Hematopoietic multipotent progenitor cell (in vitro differentiated cells): Measurements from ENCODE around the gene TMEM163. TPM values are rescaled to one million over a fixed set of nuclear protein-coding genes. Genes with fewer than 3 reads are reported as not detected.
A peak's percentile ranks its signal among the peaks of the same experiment; 100 is the strongest.
"Not testable (repeated sequence)": the region's sequence is repeated elsewhere in the genome, so short reads cannot be mapped to it uniquely, and the experiment has no call there.

Experiments
- DNase-seq, 3 donors: peaks; one replicate each; pipeline ENCODE4 v3.0.0-alpha.2; 2011 to 2015; ENCODE audit warnings: low read depth in 2 of 3, low spot score in 2 of 3
- total RNA-seq: library from RNA; depleted of rRNA; stranded (reverse); fragments of >200 nt; gene quantifications from one replicate; pipeline ENCODE4 v1.2.3, GENCODE V29; 2012

TMEM163 gene
- total RNA-seq, 1 donor, result 17.2 TPM

- no peak for DNase-seq
Observed at GRCh38 chr2:134667541-134667940, 51.3 kb downstream of the TMEM163 start.

- DNase-seq, result no peak
Observed at GRCh38 chr2:134667081-134667480, 51.7 kb downstream of the TMEM163 start.

GRCh38 chr2:134665727-134666506 lies 52.9 kb downstream of the TMEM163 start:
- no peak for DNase-seq

GRCh38 chr2:134663451-134664450 lies 55.0 kb downstream of the TMEM163 start:
- DNase-seq, result no peak

GRCh38 chr2:134662751-134663150 lies 56.0 kb downstream of the TMEM163 start:
- DNase-seq, result no peak

- no peak for DNase-seq
Observed at GRCh38 chr2:134660626-134661402, 58.0 kb downstream of the TMEM163 start.

GRCh38 chr2:134659724-134660123 lies 59.1 kb downstream of the TMEM163 start:
- no peak for DNase-seq

GRCh38 chr2:134657650-134658250 lies 61.0 kb downstream of the TMEM163 start:
- peak in 1 of 3 donors; percentile 25 for DNase-seq

- DNase-seq, result not testable (repeated sequence)
Observed at GRCh38 chr2:134656391-134656790, 62.4 kb downstream of the TMEM163 start.

- DNase-seq, result no peak
Observed at GRCh38 chr2:134648586-134648985, 70.2 kb downstream of the TMEM163 start.

- no peak for DNase-seq
Observed at GRCh38 chr2:134647607-134648256, 71.1 kb downstream of the TMEM163 start.

GRCh38 chr2:134642938-134643337 lies 75.9 kb downstream of the TMEM163 start:
- DNase-seq, result no peak

GRCh38 chr2:134640494-134640893 lies 78.3 kb downstream of the TMEM163 start:
- DNase-seq, result no peak

- no peak for DNase-seq
Observed at GRCh38 chr2:134639265-134639664, 79.5 kb downstream of the TMEM163 start.

GRCh38 chr2:134636714-134637113 lies 82.1 kb downstream of the TMEM163 start:
- no peak for DNase-seq

GRCh38 chr2:134634054-134634753 lies 84.6 kb downstream of the TMEM163 start:
- DNase-seq, result no peak

GRCh38 chr2:134630504-134631159 lies 88.2 kb downstream of the TMEM163 start:
- DNase-seq, result peak in 1 of 3 donors; percentile 14

GRCh38 chr2:134628453-134628852 lies 90.3 kb downstream of the TMEM163 start:
- no peak for DNase-seq

- no peak for DNase-seq
Observed at GRCh38 chr2:134626781-134627180, 92.0 kb downstream of the TMEM163 start.
